GM12878 (cell line): ENCODE measurements around the gene MCM9. TPM values are rescaled to one million over a fixed set of nuclear protein-coding genes. Genes with fewer than 3 reads are reported as not detected.

ENCODE experiments used
- ATAC-seq: fragments of 200-7000 bp; cut with Tn5 transposase; 3 replicates; pipeline ENCODE4 v1.9.1; 2020; ENCODE audit warnings: mild to moderate bottlenecking, moderate library complexity
- BruUV-seq: library from RNA; stranded (reverse); fragments of 400-500 nt; replicated peaks from 2 replicates; lab custom pipeline; 2021; lab: Mats Ljungman, UMichigan
- CTCF ChIA-PET: fragments of 300-600 bp; sonication (Branson Sonifier 250); formaldehyde crosslinking; extraction: SDS; loops from one replicate; lab custom pipeline; 2021; ENCODE audit warnings: inconsistent platforms; lab: Yijun Ruan, JAX
- POLR2A ChIA-PET: fragments of 350-600 bp; formaldehyde crosslinking; extraction: SDS; loops from one replicate; lab custom pipeline; 2021; ENCODE audit warnings: inconsistent platforms; lab: Charles Lee
- RAD21 ChIA-PET: fragments of 300-600 bp; sonication (Branson Sonifier 250); formaldehyde crosslinking; loops from one replicate; lab custom pipeline; 2023; ENCODE audit warnings: antibody characterized with exemption; ENCODE audit not compliant: unreplicated experiment; lab: Charles Lee
- SMC1A ChIA-PET: fragments of 300-600 bp; sonication (Branson Sonifier 250); formaldehyde crosslinking; loops from one replicate; lab custom pipeline; 2023; ENCODE audit not compliant: unreplicated experiment, uncharacterized antibody; lab: Charles Lee
- DNase-seq: peaks from one replicate; pipeline ENCODE4 v3.0.0-alpha.2; 2011; ENCODE audit warnings: low read depth, low spot score
- FAIRE-seq: peaks from 3 replicates; lab custom pipeline; 2011; peaks lifted over from hg19 to GRCh38; lab: Jason Lieb, UNC
- H2AFZ ChIP-seq: 2 replicates; pipeline ENCODE4 v1.6.0; 2011; ENCODE audit warnings: low read depth, low read length, control low read depth; ENCODE audit not compliant: control insufficient read depth
- H3K27ac ChIP-seq: 2 replicates; pipeline ENCODE4 v1.5.1; 2011; ENCODE audit warnings: control low read depth; ENCODE audit not compliant: control insufficient read depth, insufficient read depth
- H3K27me3 ChIP-seq, 2 experiments: replicated peaks in 1 of 2; 2 replicates each; pipeline versions ENCODE4 v1.6.0 to v1.6.1; 2011; ENCODE audit warnings: low read length in 1 of 2; ENCODE audit not compliant: control insufficient read depth in 2 of 2, insufficient read depth in 2 of 2
- H3K36me3 ChIP-seq, 2 experiments: 2 replicates each; pipeline ENCODE4 v1.5.1; 2011; ENCODE audit warnings: low read length in 1 of 2; ENCODE audit not compliant: control insufficient read depth in 2 of 2, insufficient read depth in 2 of 2
- H3K4me1 ChIP-seq: 2 replicates; pipeline ENCODE4 v1.6.1; 2011; ENCODE audit warnings: mild to moderate bottlenecking, low read length, moderate library complexity, mixed read lengths; ENCODE audit not compliant: control insufficient read depth, insufficient read depth
- H3K4me2 ChIP-seq: 2 replicates; pipeline ENCODE4 v1.6.0; 2011; ENCODE audit warnings: control low read depth; ENCODE audit not compliant: control insufficient read depth, insufficient read depth
- H3K4me3 ChIP-seq: fragments of 200-600 bp; sonication (generic); 2 replicates; pipeline ENCODE4 v1.5.1; 2016
- H3K79me2 ChIP-seq: 2 replicates; pipeline ENCODE4 v1.6.0; 2011; ENCODE audit warnings: low read length; ENCODE audit not compliant: control insufficient read depth, insufficient read depth
- H3K9ac ChIP-seq: 2 replicates; pipeline ENCODE4 v1.8.0; 2011; ENCODE audit warnings: low read length, control low read depth, mixed read lengths; ENCODE audit not compliant: control insufficient read depth, insufficient read depth
- H3K9me3 ChIP-seq: replicated peaks from 3 replicates; pipeline ENCODE4 v1.5.1; 2011; ENCODE audit warnings: mild to moderate bottlenecking, low read length; ENCODE audit not compliant: control insufficient read depth, insufficient read depth
- H4K20me1 ChIP-seq: 2 replicates; pipeline ENCODE4 v1.6.0; 2011; ENCODE audit not compliant: control insufficient read depth, insufficient read depth
- ATF2 ChIP-seq: IDR thresholded peaks from 2 replicates; pipeline ENCODE4 v1.6.1; 2012; ENCODE audit warnings: low read length, inconsistent platforms
- KLF5 ChIP-seq: fragments of 450-650 bp; IDR thresholded peaks from 2 replicates; pipeline ENCODE4 v1.6.1; 2014; ENCODE audit warnings: mild to moderate bottlenecking; ENCODE audit not compliant: partially characterized antibody
- PAX5 ChIP-seq: IDR thresholded peaks from 2 replicates; pipeline ENCODE4 v1.6.1; 2011; ENCODE audit warnings: low read depth, low read length, borderline replicate concordance
- PKNOX1 ChIP-seq: fragments of 450-650 bp; IDR thresholded peaks from 2 replicates; pipeline ENCODE4 v1.6.1; 2016; ENCODE audit warnings: mild to moderate bottlenecking
- WGBS: methylation state at CpG from one replicate; pipeline ENCODE4 v1.1.6; 2016; ENCODE audit warnings: low lambda C conversion rate; ENCODE audit not compliant: insufficient replicate concordance, insufficient coverage; ENCODE audit errors: missing lambda C conversion rate; 5-methylcytosine and 5-hydroxymethylcytosine counted together
- in situ Hi-C: fragments of 300-500 bp; cut with MboI; formaldehyde crosslinking; loops from 9 replicates; pipeline ENCODE4 v1.14.3; 2018; ENCODE audit warnings: mixed read lengths
- intact Hi-C: fragments of 100-400 bp; cut with micrococcal nuclease; formaldehyde crosslinking; loops from one replicate; pipeline ENCODE4 v1.14.2; 2022; ENCODE audit not compliant: unreplicated experiment
- polyA plus RNA-seq, 11 experiments: library from polyadenylated mRNA; depleted of rRNA in 4 of 11; unstranded in 6 of 11; stranded (reverse) in 5 of 11; fragments of >200 nt; fragmentation: Nextera tagmentation in 4 of 11; fragmentation: Illumina TruSeq in 1 of 11; extraction: Ambion mirVana in 4 of 11; extraction: Trizol in 1 of 11; gene quantifications; 1 replicate in 1 of 11; 2 replicates in 10 of 11; pipeline versions ENCODE4 v1.2.1 to v1.2.3, GENCODE V29; 2011 to 2016; ENCODE audit warnings: inconsistent platforms in 2 of 11, missing spikeins in 2 of 11, low read depth in 1 of 11
- total RNA-seq, 4 experiments: library from RNA; depleted of rRNA in 3 of 4; stranded (reverse); fragments of >200 nt in 3 of 4; fragmentation: Illumina TruSeq in 1 of 4; extraction: Trizol in 1 of 4; gene quantifications; 2 replicates each; pipeline versions ENCODE4 v1.2.1 to v1.2.3, GENCODE V29; 2013 to 2021
- TF ChIP-seq, protein P1 (sequence below): fragments of 450-650 bp; IDR thresholded peaks from 2 replicates; pipeline ENCODE4 v1.6.1; 2017; ENCODE audit warnings: mild to moderate bottlenecking, moderate library complexity
- TF ChIP-seq, protein P2 (sequence below): fragments of 450-650 bp; IDR thresholded peaks from 2 replicates; pipeline ENCODE4 v1.6.1; 2017; ENCODE audit warnings: borderline replicate concordance

The MCM9 gene
- total and polyA plus RNA-seq, 10 of the 15 experiments (the other 5 are each of a cell fraction or from before 2014, with no cell fraction given), result 3.4 to 18.5 (median 9.7) TPM

GRCh38 chr6:118934461-118935330 is at the start of gene MCM9 (continued):
- TF ChIP-seq, protein P1, sequence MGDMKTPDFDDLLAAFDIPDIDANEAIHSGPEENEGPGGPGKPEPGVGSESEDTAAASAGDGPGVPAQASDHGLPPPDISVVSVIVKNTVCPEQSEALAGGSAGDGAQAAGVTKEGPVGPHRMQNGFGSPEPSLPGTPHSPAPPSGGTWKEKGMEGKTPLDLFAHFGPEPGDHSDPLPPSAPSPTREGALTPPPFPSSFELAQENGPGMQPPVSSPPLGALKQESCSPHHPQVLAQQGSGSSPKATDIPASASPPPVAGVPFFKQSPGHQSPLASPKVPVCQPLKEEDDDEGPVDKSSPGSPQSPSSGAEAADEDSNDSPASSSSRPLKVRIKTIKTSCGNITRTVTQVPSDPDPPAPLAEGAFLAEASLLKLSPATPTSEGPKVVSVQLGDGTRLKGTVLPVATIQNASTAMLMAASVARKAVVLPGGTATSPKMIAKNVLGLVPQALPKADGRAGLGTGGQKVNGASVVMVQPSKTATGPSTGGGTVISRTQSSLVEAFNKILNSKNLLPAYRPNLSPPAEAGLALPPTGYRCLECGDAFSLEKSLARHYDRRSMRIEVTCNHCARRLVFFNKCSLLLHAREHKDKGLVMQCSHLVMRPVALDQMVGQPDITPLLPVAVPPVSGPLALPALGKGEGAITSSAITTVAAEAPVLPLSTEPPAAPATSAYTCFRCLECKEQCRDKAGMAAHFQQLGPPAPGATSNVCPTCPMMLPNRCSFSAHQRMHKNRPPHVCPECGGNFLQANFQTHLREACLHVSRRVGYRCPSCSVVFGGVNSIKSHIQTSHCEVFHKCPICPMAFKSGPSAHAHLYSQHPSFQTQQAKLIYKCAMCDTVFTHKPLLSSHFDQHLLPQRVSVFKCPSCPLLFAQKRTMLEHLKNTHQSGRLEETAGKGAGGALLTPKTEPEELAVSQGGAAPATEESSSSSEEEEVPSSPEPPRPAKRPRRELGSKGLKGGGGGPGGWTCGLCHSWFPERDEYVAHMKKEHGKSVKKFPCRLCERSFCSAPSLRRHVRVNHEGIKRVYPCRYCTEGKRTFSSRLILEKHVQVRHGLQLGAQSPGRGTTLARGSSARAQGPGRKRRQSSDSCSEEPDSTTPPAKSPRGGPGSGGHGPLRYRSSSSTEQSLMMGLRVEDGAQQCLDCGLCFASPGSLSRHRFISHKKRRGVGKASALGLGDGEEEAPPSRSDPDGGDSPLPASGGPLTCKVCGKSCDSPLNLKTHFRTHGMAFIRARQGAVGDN, result peak; percentile 67
- TF ChIP-seq, protein P2, sequence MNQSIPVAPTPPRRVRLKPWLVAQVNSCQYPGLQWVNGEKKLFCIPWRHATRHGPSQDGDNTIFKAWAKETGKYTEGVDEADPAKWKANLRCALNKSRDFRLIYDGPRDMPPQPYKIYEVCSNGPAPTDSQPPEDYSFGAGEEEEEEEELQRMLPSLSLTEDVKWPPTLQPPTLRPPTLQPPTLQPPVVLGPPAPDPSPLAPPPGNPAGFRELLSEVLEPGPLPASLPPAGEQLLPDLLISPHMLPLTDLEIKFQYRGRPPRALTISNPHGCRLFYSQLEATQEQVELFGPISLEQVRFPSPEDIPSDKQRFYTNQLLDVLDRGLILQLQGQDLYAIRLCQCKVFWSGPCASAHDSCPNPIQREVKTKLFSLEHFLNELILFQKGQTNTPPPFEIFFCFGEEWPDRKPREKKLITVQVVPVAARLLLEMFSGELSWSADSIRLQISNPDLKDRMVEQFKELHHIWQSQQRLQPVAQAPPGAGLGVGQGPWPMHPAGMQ, result no peak
- TF ChIP-seq KLF5, result no peak

GRCh38 chr6:118984342-118984741 is 49.4 kb upstream of the MCM9 start:
- FAIRE-seq, result no peak
- POLR2A ChIA-PET, result no interaction called here
- no peaks in the 10 kb centered on the region for H3K79me2 ChIP-seq
- RAD21 ChIA-PET, result no interaction called here
- peak overlapping the region; percentile 7; the same call in 1 of the 2 replicates for H2AFZ ChIP-seq
- no TSS peak for BruUV-seq
- no peak overlapping the region for H3K27ac ChIP-seq
- H3K4me3 ChIP-seq, result no peak overlapping the region
- CTCF ChIA-PET, result no interaction called here
- in situ Hi-C loops, result no loop called here
- ATAC-seq, result peak; percentile 69
- H3K4me2 ChIP-seq, result no peak overlapping the region; the same call in 1 of the 2 replicates
- 70% methylated on average over 2 of the region's 2 CpGs for WGBS
- H4K20me1 ChIP-seq, result no peaks in the 10 kb centered on the region
- H3K9ac ChIP-seq, result no peak overlapping the region
- SMC1A ChIA-PET, result no interaction called here
- H3K9me3 ChIP-seq, result no peaks in the 10 kb centered on the region
- TF ChIP-seq ATF2 (no peak), PAX5 (no peak), PKNOX1 (peak; percentile 25; the same call in 1 of the 2 replicates)
- no peak for DNase-seq
- H3K4me1 ChIP-seq, result no peaks in the 10 kb centered on the region
- no peaks in the 10 kb centered on the region for H3K27me3 ChIP-seq
- intact Hi-C loops, result no loop called here
- H3K36me3 ChIP-seq, result no peaks in the 10 kb centered on the region
